ENCODE data around the gene GGNBP2. TPM values are rescaled to one million over a fixed set of nuclear protein-coding genes. Genes with fewer than 3 reads are reported as not detected.

The GGNBP2 gene
- total and polyA plus RNA-seq, 2 of the 8 experiments (the other 6 are each of a cell fraction or from before 2014, with no cell fraction given), result 29.2 to 35.8 TPM

DNA sequence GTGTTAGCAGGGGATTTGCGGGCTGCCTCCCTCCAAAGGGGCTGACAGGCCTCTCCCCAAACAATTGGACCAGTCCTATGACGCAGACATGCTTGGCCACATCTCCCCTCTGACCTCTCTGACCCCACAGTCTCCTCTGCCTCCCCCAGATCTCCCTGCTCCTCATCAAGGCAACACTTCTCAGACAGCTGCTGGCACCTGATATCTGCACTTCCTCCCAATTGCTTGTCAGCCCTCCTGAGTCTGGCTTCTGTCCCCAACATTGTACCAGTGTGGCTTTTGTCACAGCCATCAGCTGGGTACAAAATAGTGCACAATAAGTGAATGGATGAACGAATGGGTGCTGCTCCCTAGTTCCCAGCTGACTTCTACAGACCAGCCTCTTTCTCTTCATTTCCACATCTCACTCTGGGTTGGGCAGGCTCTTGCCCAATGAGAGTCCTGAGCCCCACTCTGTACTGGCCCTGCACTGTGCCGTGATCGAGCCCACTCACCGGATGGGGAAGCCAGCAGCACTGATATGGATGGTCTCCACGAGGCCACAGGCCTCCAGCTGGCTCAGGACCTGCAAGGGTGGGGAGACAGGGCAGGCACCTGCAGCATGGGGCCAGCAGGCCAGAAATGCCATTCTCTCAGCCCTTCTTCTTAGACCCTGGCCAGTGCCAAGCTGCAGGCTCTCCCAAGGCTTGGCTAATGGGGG lies 41.1 kb upstream of the GGNBP2 start (continued):
- TF ChIP-seq SIN3A (conservative IDR thresholded peaks at IDR 0.05 in 1 of 2, IDR thresholded peaks at IDR 0.05 in 1 of 2; ENCODE audit: low read depth in 1 of 2, low read length in 2 of 2), result no peak
